Colonic mucosa (tissue), 4 donors: Measurements from ENCODE around the gene GIGYF2. TPM values are rescaled to one million over a fixed set of nuclear protein-coding genes. Genes with fewer than 3 reads are reported as not detected.

Experiments
- DNase-seq: peaks from one replicate; pipeline ENCODE4 v3.0.0-alpha.2; 2020
- H3K27ac ChIP-seq: fragments of 200-600 bp; one replicate; pipeline ENCODE4 v1.8.0; 2021
- H3K27me3 ChIP-seq: fragments of 200-600 bp; one replicate; pipeline ENCODE4 v1.8.0; 2021
- H3K36me3 ChIP-seq: fragments of 200-600 bp; one replicate; pipeline ENCODE4 v1.8.0; 2021
- H3K4me1 ChIP-seq: fragments of 200-600 bp; one replicate; pipeline ENCODE4 v1.8.0; 2021; ENCODE audit warnings: mild to moderate bottlenecking
- H3K4me3 ChIP-seq: fragments of 200-600 bp; one replicate; pipeline ENCODE4 v1.8.0; 2021
- H3K9ac ChIP-seq, 2 donors: one replicate each; pipeline ENCODE4 v1.7.0; 2013; ENCODE audit warnings: control low read depth in 2 of 2, low read depth in 2 of 2, low read length in 2 of 2
- H3K9me3 ChIP-seq: fragments of 200-600 bp; one replicate; pipeline ENCODE4 v1.8.0; 2021
- intact Hi-C: fragments of 100-400 bp; cut with DNase I; formaldehyde crosslinking; loops from one replicate; pipeline ENCODE4 v1.14.1; 2022
- total RNA-seq, 2 donors: library from RNA; stranded (reverse); fragmentation: NEBNext Ultra II Directional in 1 of 2; extraction: Animal tissue kit (Norgen Biotek cat#: 25700) in 1 of 2; gene quantifications; one replicate each; pipeline ENCODE4 v1.2.1, GENCODE V29; 2021
- TF ChIP-seq, protein P1 (sequence below): fragments of 200-600 bp; IDR thresholded peaks from one replicate; pipeline ENCODE4 v1.8.0; 2022; ENCODE audit warnings: antibody characterized with exemption, mild to moderate bottlenecking
- donor health status: healthy.
- donor health status: DM: no; HTN: no; CAD: no.
- donor health status: DM: no; HTN: no; CAD: no.

GIGYF2 gene
- total RNA-seq, 2 donors from 2014 or later, result 48.8 to 49.3 TPM

- H3K9ac ChIP-seq, result no peak overlapping the region
- H3K4me3 ChIP-seq, result no peak overlapping the region
- no peaks in the 10 kb centered on the region for H3K36me3 ChIP-seq
- intact Hi-C loops, result no loop called here
- no peaks in the 10 kb centered on the region for H3K9me3 ChIP-seq
- H3K27ac ChIP-seq, result no peak overlapping the region
- TF ChIP-seq, protein P1, sequence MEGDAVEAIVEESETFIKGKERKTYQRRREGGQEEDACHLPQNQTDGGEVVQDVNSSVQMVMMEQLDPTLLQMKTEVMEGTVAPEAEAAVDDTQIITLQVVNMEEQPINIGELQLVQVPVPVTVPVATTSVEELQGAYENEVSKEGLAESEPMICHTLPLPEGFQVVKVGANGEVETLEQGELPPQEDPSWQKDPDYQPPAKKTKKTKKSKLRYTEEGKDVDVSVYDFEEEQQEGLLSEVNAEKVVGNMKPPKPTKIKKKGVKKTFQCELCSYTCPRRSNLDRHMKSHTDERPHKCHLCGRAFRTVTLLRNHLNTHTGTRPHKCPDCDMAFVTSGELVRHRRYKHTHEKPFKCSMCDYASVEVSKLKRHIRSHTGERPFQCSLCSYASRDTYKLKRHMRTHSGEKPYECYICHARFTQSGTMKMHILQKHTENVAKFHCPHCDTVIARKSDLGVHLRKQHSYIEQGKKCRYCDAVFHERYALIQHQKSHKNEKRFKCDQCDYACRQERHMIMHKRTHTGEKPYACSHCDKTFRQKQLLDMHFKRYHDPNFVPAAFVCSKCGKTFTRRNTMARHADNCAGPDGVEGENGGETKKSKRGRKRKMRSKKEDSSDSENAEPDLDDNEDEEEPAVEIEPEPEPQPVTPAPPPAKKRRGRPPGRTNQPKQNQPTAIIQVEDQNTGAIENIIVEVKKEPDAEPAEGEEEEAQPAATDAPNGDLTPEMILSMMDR, result no peak
- no peaks in the 10 kb centered on the region for H3K27me3 ChIP-seq
- no peak for DNase-seq
- H3K4me1 ChIP-seq, result no peaks in the 10 kb centered on the region
These were observed 162.3 kb downstream of the GIGYF2 start for GRCh38 chr2:232859385-232859916.

DNA sequence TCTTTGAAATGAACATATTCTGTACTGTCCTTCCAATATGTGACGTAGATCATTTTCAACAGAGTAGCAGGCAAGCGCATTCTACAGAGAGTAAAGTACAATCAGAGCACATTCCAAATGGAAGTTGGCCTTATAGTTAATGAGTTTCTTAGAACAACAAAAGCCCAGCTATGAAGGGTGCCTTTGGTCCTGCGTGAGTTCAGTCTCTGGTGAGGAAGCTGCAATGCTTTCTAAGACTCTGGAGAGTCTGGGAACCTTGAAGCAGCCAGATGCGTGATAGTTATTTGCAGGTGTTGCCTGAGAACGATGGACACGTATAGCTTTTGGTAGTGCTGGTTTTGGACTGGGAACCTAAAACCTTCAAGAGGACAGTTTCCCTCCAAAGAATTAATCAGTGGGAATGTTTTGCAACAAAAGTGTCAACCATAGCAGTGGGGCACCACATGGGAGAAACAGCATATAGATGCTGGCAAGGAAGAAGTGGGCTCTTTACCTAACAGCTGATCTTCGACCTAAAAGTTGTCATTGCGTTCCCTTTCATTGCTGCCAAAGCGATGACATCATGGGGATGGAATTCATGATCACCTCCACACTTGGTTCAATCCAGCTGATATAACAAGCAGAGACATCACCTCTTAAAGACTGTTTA, 163.6 kb downstream of the GIGYF2 start:
- intact Hi-C loops, result no loop called here
- no peaks in the 10 kb centered on the region for H3K36me3 ChIP-seq
- no peak overlapping the region for H3K9ac ChIP-seq
- H3K4me3 ChIP-seq, result no peak overlapping the region
- TF ChIP-seq, protein P1, result no peak
- H3K27me3 ChIP-seq, result no peaks in the 10 kb centered on the region
- H3K4me1 ChIP-seq, result peaks cover 1% of the 10 kb centered on the region
- no peak overlapping the region for H3K27ac ChIP-seq
- H3K9me3 ChIP-seq, result no peaks in the 10 kb centered on the region
- no peak for DNase-seq

GRCh38 chr2:232861353-232861752, 164.2 kb downstream of the GIGYF2 start:
- Histone ChIP-seq H3K9me3 (no peaks in the 10 kb centered on the region), H3K4me3 (no peak overlapping the region), H3K9ac (no peak overlapping the region), H3K36me3 (no peaks in the 10 kb centered on the region), H3K27me3 (no peaks in the 10 kb centered on the region), H3K27ac (no peak overlapping the region), H3K4me1 (peaks cover 5% of the 10 kb centered on the region)
- TF ChIP-seq, protein P1, result no peak
- intact Hi-C loops, result no loop called here
- DNase-seq, result no peak

DNA sequence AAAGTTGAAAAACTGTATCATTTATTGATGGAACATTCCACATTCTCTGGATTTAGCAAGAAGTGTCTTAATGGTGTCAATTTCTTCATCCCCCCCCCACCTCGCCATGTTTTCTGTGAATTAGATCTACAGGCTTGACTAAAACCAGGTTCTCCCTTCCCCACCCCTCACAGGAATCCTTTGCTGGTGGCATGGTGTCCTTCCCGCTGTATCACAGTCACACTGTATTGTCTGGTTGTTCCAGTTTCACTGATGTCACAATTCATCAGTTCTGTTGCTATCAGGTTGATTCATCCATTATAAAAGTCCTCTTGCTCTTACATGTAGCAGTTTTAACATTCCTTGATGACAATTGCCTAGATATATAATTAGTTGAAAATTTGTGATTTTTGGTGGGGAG, 166.9 kb downstream of the GIGYF2 start:
- Histone ChIP-seq H3K4me3 (no peak overlapping the region), H3K27ac (no peak overlapping the region), H3K36me3 (no peaks in the 10 kb centered on the region), H3K27me3 (no peaks in the 10 kb centered on the region), H3K9ac (no peak overlapping the region), H3K4me1 (peaks cover 5% of the 10 kb centered on the region), H3K9me3 (no peaks in the 10 kb centered on the region)
- DNase-seq, result no peak
- intact Hi-C loops, result no loop called here
- TF ChIP-seq, protein P1, result no peak

DNA sequence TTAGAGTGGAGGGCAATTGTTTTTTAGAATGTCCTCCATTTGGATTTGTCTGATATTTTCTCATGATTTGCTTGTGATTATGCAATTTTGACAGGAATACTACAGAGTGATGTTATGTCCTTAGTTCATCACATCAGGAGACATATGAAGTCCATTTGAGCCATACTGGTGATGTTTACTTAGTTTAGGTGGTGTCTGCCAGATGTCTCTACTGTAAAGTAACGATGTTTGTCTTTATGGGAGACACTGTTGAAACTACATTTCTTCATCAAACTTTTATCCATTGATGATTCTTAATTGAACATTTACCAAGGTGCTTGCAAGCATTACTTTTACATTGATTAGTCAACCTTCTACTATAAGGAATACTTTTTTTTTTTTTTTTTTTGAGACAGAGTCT, 168.0 kb downstream of the GIGYF2 start:
- DNase-seq, result no peak
- intact Hi-C loops, result no loop called here

More for the DNA sequence above, 168.0 kb downstream of the GIGYF2 start:
- no peak overlapping the region for H3K9ac ChIP-seq
- TF ChIP-seq, protein P1, result no peak
- H3K27me3 ChIP-seq, result no peaks in the 10 kb centered on the region
- H3K4me1 ChIP-seq, result peaks cover 5% of the 10 kb centered on the region
- H3K4me3 ChIP-seq, result no peak overlapping the region
- no peak overlapping the region for H3K27ac ChIP-seq
- no peaks in the 10 kb centered on the region for H3K9me3 ChIP-seq
- no peaks in the 10 kb centered on the region for H3K36me3 ChIP-seq
